GM10266 (cell line): ENCODE results near the gene EIPR1.

Source experiments
- DNase-seq: peaks from one replicate; pipeline ENCODE4 v3.0.0; 2012; ENCODE audit errors: extremely low spot score
- TF ChIP-seq, protein P1 (sequence below): IDR thresholded peaks from 2 replicates; pipeline ENCODE4 v1.5.1; 2012; ENCODE audit warnings: mild to moderate bottlenecking, low read depth; ENCODE audit not compliant: control insufficient read depth, insufficient read depth; ENCODE audit errors: missing control alignments

The EIPR1 gene

DNA sequence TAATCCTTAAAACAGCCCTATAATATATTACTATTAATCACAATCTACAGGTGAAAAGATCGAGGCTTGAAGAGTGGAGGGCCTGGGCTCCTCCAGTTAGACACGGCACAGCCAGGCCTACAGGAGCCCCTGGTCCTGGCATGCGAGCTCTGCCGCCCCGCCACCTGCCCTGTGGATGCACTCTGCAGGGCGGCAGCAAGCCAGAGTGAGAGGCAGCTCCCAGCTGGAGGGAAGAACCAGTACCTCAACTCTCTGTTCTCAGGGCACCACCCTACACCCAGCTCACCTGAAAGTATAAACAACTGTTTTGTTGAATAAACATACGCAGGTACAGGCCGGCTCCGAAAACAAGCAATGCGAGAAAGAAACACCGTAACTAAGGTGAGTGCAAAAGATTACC lies 34.6 kb downstream of the EIPR1 start:
- TF ChIP-seq, protein P1, sequence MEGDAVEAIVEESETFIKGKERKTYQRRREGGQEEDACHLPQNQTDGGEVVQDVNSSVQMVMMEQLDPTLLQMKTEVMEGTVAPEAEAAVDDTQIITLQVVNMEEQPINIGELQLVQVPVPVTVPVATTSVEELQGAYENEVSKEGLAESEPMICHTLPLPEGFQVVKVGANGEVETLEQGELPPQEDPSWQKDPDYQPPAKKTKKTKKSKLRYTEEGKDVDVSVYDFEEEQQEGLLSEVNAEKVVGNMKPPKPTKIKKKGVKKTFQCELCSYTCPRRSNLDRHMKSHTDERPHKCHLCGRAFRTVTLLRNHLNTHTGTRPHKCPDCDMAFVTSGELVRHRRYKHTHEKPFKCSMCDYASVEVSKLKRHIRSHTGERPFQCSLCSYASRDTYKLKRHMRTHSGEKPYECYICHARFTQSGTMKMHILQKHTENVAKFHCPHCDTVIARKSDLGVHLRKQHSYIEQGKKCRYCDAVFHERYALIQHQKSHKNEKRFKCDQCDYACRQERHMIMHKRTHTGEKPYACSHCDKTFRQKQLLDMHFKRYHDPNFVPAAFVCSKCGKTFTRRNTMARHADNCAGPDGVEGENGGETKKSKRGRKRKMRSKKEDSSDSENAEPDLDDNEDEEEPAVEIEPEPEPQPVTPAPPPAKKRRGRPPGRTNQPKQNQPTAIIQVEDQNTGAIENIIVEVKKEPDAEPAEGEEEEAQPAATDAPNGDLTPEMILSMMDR: no peak
- no peak for DNase-seq

DNA sequence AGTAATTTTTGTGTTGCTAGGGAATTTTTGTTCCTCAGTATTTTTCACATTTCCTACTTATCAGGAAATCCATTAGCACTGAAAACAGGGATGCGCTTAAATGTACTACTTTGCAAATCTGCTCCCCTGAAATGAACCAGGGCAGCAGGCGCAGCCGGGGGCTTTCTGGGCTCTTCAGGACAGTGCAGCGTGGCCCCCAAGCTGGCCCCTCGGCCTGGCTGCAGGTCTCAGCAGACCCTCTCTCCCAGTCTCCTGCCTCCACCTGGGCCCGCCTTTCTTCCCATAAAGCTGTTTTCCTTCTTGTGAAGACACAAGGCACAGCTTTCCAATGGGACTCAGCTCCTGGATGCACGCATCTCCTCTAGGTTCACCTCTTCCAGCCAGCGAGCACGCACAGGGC lies 35.3 kb downstream of the EIPR1 start:
- DNase-seq: no peak
- TF ChIP-seq, protein P1: no peak

DNA sequence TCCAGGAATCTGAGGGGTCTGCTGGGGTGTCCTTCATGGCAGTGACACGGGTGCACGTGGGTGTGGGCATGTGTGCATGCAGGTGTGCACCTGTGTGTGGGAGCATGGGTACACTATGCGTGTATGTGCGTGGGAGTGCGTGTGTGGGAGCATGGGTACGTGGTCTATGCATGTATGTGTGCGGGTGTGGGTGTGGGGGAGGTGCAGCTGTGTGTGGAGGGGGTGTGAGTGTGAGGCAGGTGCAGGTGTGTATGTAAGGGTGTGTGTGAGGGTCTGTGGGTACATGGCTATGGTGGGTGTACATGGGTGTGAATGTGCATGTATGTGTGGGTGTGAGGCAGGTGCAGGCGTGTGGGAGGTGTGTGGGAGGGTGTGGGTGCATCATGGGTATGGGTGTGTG lies 36.3 kb downstream of the EIPR1 start:
- TF ChIP-seq, protein P1: no peak
- no peak for DNase-seq

DNA sequence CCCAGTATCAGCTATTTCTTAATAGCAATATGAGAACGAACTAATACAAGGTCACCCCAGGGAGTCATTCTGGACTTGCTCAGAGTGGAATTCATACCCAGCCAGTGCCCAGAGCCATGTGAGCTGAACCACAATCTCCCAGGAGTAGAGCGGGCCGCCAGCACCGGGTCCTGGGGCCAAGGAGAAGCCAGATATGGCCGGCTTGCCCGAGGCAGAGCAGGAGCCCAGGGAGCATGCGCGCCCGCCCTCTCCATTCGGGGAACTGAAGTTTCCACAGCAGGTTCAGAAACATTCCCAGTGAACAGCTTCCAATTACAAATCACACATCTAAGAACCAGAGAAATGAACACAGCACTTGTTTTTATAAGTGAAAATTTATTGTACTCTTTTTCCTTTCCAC lies 37.5 kb downstream of the EIPR1 start:
- TF ChIP-seq, protein P1: no peak
- no peak for DNase-seq

DNA sequence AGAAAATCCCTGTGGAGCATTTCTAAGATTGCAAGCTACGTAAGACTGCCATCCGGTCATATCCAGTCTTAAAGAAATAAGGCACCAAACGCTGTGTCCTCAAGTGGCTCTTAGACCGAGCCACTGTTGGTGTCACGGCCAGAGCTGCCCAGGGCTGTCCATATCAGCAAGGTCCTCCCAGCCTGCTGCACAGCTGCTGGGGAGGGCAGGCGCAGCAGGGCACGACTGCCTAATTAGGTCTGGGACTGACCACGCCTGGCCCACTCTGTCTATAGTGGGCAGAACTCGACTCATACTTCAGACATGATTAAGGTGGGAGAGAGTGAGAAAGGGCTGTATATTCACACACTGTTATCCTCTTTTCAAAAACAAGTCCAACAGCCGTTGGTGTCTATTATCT lies 39.3 kb downstream of the EIPR1 start:
- DNase-seq: no peak
- TF ChIP-seq, protein P1: no peak

DNA sequence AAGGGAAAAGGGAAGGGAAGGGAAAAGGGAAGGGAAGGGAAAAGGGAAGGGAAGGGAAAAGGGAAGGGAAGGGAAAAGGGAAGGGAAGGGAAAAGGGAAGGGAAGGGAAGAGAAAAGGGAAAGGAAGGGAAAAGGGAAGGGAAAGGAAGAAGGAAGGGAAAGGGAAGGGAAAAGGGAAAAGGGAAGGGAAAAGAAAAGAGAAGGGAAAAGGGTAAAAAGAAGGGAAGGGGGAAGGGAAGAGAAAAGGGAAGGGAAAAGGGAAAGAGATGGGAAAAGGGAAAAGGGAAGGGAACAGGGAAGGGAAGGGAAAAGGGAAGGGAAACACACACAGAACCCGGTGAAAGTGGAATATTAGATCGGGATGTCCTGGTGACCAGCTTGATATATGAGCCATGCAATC lies 40.8 kb downstream of the EIPR1 start:
- TF ChIP-seq, protein P1: no peak
- DNase-seq: no peak

DNA sequence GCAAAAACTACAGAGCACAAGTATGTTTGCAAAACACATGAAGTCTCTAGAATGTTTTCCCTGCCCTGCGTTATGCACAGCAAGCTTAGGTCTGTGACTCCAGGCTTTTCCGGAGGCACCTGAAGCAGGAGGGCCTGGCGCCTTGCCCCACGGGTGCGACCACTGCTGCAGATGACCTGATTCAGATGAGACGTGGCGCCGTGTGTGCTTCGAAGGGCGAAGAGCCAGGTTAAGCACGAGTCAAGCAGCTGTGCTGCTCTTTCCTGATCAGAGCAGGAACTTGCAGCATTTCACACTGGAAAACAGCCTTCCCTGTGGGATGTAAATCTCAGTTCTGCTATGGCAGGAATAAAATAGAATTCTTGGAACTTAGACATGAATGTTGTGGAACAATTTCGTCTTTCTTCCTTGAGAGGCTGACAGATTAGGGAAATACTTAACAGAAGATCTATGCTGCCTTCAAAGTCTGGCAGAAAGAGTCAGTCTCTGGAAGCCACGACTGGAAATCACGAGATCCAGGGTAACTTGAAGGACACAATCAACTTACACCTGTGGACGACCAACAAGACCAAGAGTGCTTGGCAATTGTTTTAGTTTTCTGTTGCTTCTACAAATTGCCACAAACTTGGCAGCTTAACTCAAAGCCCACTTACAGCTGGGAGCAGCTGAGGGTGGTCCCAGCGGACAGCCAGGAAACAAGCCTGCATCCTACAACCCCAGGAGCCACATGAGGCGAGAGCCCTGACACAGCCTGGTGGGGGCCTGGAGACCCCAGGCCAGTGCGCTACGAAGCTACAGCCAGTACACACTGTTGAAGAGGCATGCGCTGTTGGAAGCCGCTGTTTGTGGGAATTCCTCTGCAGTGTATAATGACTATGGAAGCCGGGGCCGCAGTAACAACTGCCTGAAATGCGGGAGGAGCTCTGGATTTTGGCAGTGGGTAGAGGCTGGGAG lies 42.9 kb downstream of the EIPR1 start:
- DNase-seq: no peak
- TF ChIP-seq, protein P1: no peak
